Lung (tissue), 12 donors: ENCODE data around the gene CCHCR1. TPM values are rescaled to one million over a fixed set of nuclear protein-coding genes. Genes with fewer than 3 reads are reported as not detected.

Experiments
- ATAC-seq: fragments of 200-7000 bp; cut with Tn5 transposase; one replicate; pipeline ENCODE4 v1.9.1; 2020; ENCODE audit warnings: moderate number of reproducible peaks; ENCODE audit not compliant: insufficient read depth, low FRiP score
- DNase-seq, 3 donors: peaks; one replicate each; pipeline ENCODE4 v3.0.0-alpha.2; 2013 to 2017
- H3K27ac ChIP-seq, 2 donors: one replicate each; pipeline ENCODE4 v1.5.1; 2013; ENCODE audit warnings: mild to moderate bottlenecking in 2 of 2, moderate library complexity in 2 of 2, control low read depth in 1 of 2, inconsistent platforms in 1 of 2, low read depth in 1 of 2, low read length in 1 of 2
- H3K27me3 ChIP-seq, 3 donors: one replicate each; pipeline ENCODE4 v1.5.1; 2013; ENCODE audit warnings: low read length in 2 of 3; ENCODE audit not compliant: control insufficient read depth in 3 of 3, insufficient read depth in 3 of 3
- H3K36me3 ChIP-seq, 4 donors: one replicate each; pipeline ENCODE4 v1.5.1; 2013; ENCODE audit warnings: low read length in 4 of 4, mild to moderate bottlenecking in 1 of 4, moderate library complexity in 1 of 4; ENCODE audit not compliant: control insufficient read depth in 4 of 4, insufficient read depth in 4 of 4
- H3K4me1 ChIP-seq, 5 donors: one replicate each; pipeline ENCODE4 v1.5.1; 2013; ENCODE audit warnings: low read length in 5 of 5, mild to moderate bottlenecking in 2 of 5, moderate library complexity in 1 of 5; ENCODE audit not compliant: control insufficient read depth in 5 of 5, insufficient read depth in 5 of 5
- H3K4me3 ChIP-seq: one replicate; pipeline ENCODE4 v1.5.1; 2013; ENCODE audit warnings: mild to moderate bottlenecking, control low read depth, moderate library complexity
- H3K9ac ChIP-seq, 2 donors: one replicate each; pipeline ENCODE4 v1.5.1; 2013; ENCODE audit warnings: low read length in 2 of 2, control low read depth in 1 of 2; ENCODE audit not compliant: insufficient read depth in 1 of 2
- H3K9me3 ChIP-seq, 4 donors: one replicate each; pipeline ENCODE4 v1.5.1; 2013; ENCODE audit warnings: low read length in 3 of 4, mild to moderate bottlenecking in 1 of 4, moderate library complexity in 1 of 4; ENCODE audit not compliant: control insufficient read depth in 4 of 4, insufficient read depth in 3 of 4
- WGBS, 2 donors: extraction: QIAGEN DNeasy Blood & Tissue Kit; methylation state at CpG; one replicate each; pipeline ENCODE4 v1.1.7; 2013; 5-methylcytosine and 5-hydroxymethylcytosine counted together
- polyA plus RNA-seq, 2 donors: library from polyadenylated mRNA; stranded (reverse); fragments of 200-250 nt; gene quantifications; one replicate each; pipeline ENCODE4 v1.2.1, GENCODE V29; 2013
- total RNA-seq, 2 donors: library from RNA; depleted of rRNA in 1 of 2; stranded (reverse); fragments of >200 nt in 1 of 2; gene quantifications; one replicate each; pipeline ENCODE4 v1.2.1, GENCODE V29; 2014 to 2021
- TF ChIP-seq, protein P1 (sequence below): IDR thresholded peaks from 2 replicates; pipeline ENCODE4 v1.5.1; 2012; ENCODE audit warnings: mild to moderate bottlenecking; ENCODE audit errors: control extremely low read depth, extremely low read depth
- donor health status: control.
- donor health status: control.
- donor health status: Bipolar disorder and iron deficiency.
- donor health status: healthy.
- donor health status: DM: yes; HTN: yes; CAD: no.

CCHCR1 gene
- total and polyA plus RNA-seq, 4 donors = 11.0 to 32.8 (median 17.2) TPM

DNA sequence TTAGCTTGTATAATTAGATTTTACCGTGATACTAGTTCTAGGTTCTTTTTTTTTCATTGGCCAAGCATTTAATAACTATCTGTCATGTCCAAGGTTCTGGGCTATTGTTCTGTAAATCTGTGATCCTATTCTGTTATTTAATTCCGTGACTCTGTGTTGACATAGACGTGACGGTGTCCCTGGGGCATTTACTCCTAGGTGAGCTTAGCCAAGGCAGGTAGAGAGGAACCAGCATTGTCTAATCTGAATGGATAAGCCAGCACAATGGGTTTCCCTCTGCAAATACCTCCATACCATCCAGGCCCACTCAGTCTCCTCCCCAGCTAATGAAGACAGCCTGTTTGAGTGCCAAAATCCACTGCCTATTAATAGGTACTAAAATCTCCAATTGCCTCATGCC, 28.5 kb downstream of the CCHCR1 start:
- 70 to 83% methylated on average over 4 of the region's 4 CpGs for WGBS, 2 donors

DNA sequence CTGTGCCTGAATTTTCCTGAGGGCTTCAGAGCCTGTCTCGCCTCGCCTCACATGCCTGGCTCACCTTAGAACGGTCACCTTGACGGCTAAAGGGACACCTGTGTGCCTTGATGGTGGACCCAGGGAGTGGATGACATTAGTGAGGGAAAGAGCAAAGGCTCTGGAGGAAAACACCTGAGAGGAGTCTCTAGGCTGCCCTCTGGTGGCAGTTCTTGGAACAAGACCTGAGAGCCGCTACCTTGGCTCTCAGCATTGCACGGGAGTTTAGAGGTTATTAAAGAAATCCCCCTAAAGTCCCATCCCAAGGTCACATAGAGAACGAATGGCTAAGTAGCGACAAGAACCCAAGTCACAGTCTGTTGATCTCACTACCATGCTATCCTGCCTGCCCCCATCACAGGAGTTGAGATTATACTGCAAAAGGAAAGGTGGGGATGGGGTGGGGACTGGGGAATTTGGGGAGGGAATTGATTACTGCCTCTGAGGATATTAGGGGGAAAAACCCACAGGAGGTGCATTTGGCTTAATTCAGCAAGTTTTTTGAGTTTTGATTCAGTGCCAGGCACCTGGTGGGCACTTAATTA, 29.4 kb downstream of the CCHCR1 start:
- TF ChIP-seq, protein P1, sequence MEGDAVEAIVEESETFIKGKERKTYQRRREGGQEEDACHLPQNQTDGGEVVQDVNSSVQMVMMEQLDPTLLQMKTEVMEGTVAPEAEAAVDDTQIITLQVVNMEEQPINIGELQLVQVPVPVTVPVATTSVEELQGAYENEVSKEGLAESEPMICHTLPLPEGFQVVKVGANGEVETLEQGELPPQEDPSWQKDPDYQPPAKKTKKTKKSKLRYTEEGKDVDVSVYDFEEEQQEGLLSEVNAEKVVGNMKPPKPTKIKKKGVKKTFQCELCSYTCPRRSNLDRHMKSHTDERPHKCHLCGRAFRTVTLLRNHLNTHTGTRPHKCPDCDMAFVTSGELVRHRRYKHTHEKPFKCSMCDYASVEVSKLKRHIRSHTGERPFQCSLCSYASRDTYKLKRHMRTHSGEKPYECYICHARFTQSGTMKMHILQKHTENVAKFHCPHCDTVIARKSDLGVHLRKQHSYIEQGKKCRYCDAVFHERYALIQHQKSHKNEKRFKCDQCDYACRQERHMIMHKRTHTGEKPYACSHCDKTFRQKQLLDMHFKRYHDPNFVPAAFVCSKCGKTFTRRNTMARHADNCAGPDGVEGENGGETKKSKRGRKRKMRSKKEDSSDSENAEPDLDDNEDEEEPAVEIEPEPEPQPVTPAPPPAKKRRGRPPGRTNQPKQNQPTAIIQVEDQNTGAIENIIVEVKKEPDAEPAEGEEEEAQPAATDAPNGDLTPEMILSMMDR = peak; percentile 62
- no peak overlapping the region for H3K9ac ChIP-seq
- no peak for ATAC-seq

More for the DNA sequence above, 28.5 kb downstream of the CCHCR1 start:
- H3K9ac ChIP-seq = no peak overlapping the region
- H3K27ac ChIP-seq = no peak overlapping the region
- DNase-seq (no peak), ATAC-seq (no peak)
- H3K27me3 ChIP-seq = peaks cover 0 to 4% (median 0%) of the 10 kb centered on the region in 3 donors
- H3K36me3 ChIP-seq = no peaks in the 10 kb centered on the region
- peaks cover 0 to 11% (median 0%) of the 10 kb centered on the region in 5 donors for H3K4me1 ChIP-seq
- TF ChIP-seq, protein P1 = no peak
- no peak overlapping the region for H3K4me3 ChIP-seq
- H3K9me3 ChIP-seq = no peaks in the 10 kb centered on the region

DNA sequence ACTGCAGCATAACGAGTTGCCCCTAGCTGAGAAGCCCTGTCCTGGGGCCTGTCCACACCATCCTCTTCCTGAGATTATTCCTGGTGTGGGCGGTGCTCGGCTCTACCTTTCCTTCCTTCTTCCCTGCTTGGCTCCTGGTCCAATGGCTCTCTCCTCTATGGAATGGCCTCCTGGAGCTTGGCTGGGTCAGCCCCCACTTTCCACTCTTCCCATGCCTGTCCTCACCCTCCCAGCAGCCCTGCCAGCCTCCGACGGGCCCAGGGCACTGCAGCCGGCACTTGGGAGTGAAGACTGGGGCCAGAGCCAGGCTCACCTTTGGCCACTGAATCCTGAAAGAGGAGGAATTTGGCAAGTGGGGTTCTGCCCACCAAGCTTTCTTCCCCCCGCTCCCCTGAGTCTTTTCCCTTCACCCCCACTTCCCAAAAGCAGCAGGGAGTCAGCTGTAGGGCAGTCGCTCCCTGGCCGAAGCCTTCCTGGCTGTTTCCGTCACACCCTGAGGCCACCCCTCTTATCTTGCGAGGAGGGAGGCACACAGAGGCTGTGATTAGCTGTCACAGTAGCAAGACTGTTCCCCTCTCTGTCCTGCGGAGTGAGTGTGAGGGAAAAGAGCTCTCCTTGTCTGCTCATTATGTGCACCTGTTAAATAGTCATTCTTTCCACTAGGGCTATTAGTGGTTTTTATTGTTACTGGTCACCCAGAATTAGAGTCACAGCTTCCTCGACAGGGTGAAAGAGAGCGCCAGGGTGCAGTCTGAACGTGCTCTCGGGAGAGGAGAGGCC, 31.0 kb downstream of the CCHCR1 start:
- Histone ChIP-seq H3K9ac (no peak overlapping the region), H3K27ac (peak overlapping the region in 1 of 2 donors; percentile 35), H3K36me3 (no peaks in the 10 kb centered on the region), H3K27me3 (peaks cover 0 to 4% (median 0%) of the 10 kb centered on the region in 3 donors), H3K4me3 (no peak overlapping the region), H3K4me1 (peaks cover 0 to 21% (median 0%) of the 10 kb centered on the region in 5 donors), H3K9me3 (no peaks in the 10 kb centered on the region)
- DNase-seq (no peak), ATAC-seq (no peak)
- TF ChIP-seq, protein P1 = no peak
- 69 to 83% methylated on average over 16 of the region's 16 CpGs for WGBS, 2 donors

More for the DNA sequence above, 29.4 kb downstream of the CCHCR1 start:
- Histone ChIP-seq H3K27ac (no peak overlapping the region), H3K4me1 (peaks cover 0 to 16% (median 0%) of the 10 kb centered on the region in 5 donors), H3K36me3 (no peaks in the 10 kb centered on the region), H3K27me3 (peaks cover 0 to 4% (median 0%) of the 10 kb centered on the region in 3 donors), H3K9me3 (no peaks in the 10 kb centered on the region), H3K4me3 (no peak overlapping the region)
- 10 to 12% methylated on average over 8 of the region's 8 CpGs for WGBS, 2 donors
- DNase-seq = peak; percentile 25 to 43 (median 37)
